NCI-H510A (cell line): Measurements from ENCODE around the gene EEIG1.

Source experiments
- DNase-seq: peaks from one replicate; lab custom pipeline; 2025; lab: John Stamatoyannopoulos, UW

The EEIG1 gene

GRCh38 chr9:127974769-127975261 is 6.0 kb downstream of the EEIG1 start:
- DNase-seq = no peak

- DNase-seq = no peak
Measured at GRCh38 chr9:127974001-127974768, 6.6 kb downstream of the EEIG1 start.

GRCh38 chr9:127973169-127974000 is 7.4 kb downstream of the EEIG1 start:
- no peak for DNase-seq

GRCh38 chr9:127972236-127972871 is 8.4 kb downstream of the EEIG1 start:
- no peak for DNase-seq

- DNase-seq = no peak
Measured at GRCh38 chr9:127971357-127972235, 9.2 kb downstream of the EEIG1 start.

- peak; percentile 74 for DNase-seq
Measured at GRCh38 chr9:127970401-127971313, 10.1 kb downstream of the EEIG1 start.

GRCh38 chr9:127968700-127969383 is 11.9 kb downstream of the EEIG1 start:
- DNase-seq = no peak

GRCh38 chr9:127968042-127968441 is 12.7 kb downstream of the EEIG1 start:
- no peak for DNase-seq

GRCh38 chr9:127967151-127967809 is 13.5 kb downstream of the EEIG1 start:
- no peak for DNase-seq

GRCh38 chr9:127966416-127967150 is 14.2 kb downstream of the EEIG1 start:
- no peak for DNase-seq

GRCh38 chr9:127965953-127966352 is 14.8 kb downstream of the EEIG1 start:
- DNase-seq = no peak

- no peak for DNase-seq
Measured at GRCh38 chr9:127963359-127964064, 17.3 kb downstream of the EEIG1 start.

- no peak for DNase-seq
Measured at GRCh38 chr9:127963041-127963358, 17.8 kb downstream of the EEIG1 start.

GRCh38 chr9:127962278-127962677 is 18.5 kb downstream of the EEIG1 start:
- DNase-seq = no peak

GRCh38 chr9:127961613-127962155 is 19.1 kb downstream of the EEIG1 start:
- no peak for DNase-seq

GRCh38 chr9:127961155-127961490 is 19.7 kb downstream of the EEIG1 start:
- DNase-seq = no peak

- DNase-seq = no peak
Measured at GRCh38 chr9:127960410-127961154, 20.2 kb downstream of the EEIG1 start.
